HG02885 (cell line): Measurements from ENCODE around the gene PLEKHM2.

ENCODE experiments used
- ATAC-seq: cut with Tn5 transposase; IDR thresholded peaks from one replicate; pipeline ENCODE4 v1.9.1; 2021; ENCODE audit warnings: mild to moderate bottlenecking; ENCODE audit not compliant: unreplicated experiment, poor library complexity

PLEKHM2 gene

DNA sequence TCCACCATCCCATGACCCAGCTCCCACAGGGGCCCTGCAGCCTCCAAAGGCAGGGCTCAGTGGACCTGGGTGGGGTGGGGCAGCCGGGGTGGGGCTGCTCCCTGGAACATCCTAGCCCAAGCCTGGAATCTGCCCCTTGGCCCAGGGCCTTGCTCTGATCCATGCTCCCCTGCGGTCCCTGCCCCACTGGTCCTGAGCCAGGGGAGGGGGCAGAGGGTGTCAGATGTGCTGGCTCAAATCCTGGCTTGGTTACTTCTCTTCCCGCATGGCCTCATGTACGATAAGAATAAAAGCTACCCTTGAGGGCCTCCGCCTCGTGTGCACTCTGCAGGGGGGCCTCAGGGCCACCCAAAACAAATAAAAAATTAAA, 52.8 kb downstream of the PLEKHM2 start:
- ATAC-seq, result no peak

DNA sequence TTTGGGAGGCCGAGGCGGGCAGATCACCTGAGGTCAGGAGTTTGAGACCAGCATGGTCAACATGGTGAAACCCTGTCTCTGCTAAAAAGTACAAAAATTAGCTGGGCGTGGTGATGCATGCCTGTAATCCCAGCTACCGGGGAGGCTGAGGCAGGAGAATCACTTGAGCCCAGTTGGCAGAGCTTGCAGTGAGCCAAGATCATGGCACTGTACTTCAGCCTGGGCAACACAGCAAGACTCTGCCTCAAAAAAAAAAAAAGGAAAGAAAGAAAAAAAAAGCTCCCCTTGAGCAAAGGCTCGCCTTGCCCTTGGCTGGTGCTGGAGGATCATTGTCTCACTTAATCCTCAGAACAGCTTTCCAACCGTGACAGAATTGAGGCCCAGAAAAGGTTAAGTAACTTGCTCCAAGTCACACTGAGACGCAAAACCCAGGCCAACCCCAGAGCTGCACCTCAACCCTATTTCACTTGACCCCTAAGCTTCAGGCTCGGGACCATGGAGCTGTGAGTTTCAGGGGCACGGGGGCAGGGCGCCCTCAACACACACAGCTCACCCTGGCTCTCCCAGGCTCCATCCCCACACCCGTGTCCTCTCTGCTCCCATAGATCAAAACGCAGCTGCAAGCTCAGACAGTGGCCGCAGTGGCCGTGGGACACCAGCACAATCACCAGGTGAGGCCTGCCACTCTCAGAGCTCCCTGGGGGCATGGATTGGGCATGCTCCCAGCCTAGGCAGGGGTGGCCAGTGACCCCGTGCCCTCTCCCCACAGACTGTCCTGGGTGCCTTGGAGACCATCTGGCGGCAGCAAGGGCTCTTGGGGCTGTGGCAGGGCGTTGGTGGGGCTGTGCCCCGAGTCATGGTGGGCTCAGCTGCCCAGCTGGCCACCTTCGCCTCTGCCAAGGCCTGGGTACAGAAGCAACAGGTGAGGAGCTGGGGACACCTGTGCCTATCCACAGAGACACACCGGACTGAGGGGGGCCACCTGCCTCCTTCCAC, 53.5 kb downstream of the PLEKHM2 start:
- no peak for ATAC-seq

DNA sequence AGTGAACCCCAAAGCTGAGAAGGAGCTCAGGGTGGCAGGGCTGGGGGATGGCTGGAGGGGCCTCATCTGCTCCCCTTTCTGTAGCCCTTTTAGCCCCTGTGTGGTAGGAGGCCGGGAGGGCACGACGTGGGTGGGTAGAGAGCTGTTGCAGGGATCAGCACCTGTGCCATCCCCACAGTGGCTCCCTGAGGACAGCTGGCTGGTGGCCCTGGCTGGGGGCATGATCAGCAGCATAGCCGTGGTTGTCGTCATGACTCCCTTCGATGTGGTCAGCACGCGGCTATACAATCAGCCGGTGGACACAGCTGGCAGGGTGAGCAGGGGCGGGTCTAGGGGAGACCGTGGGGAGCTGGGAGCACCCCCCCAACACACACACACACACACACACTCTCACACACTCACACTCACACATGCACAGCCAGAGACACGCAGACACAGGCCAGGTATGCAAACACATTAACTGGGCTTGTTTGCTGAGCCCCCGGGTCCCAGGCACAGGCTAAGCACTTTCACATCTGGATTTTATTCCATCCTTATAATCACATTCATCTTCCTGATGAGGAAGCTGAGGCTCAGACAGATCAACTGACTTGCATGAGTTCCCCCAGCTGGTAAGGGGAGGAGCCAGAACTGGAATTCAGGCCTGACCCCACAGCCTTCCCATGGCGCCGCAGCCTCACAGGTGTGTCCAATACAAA, 54.4 kb downstream of the PLEKHM2 start:
- ATAC-seq, result no peak

DNA sequence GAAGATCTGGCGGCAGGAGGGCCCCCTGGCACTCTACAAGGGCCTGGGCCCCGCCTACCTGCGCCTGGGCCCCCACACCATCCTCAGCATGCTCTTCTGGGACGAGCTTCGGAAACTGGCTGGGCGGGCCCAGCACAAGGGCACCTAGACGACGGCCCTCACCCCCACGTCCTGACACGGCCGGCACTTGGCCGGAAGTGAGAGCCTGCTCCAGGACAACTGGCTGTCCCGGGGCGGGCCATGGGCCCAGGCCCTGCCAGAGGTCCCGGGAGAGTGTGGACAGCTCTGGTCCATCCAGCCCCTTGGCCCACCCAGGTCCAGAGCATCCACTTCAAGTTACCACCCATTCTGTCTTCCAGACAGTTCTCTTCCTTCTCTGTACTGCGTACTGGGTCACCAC, 55.1 kb downstream of the PLEKHM2 start:
- no peak for ATAC-seq

DNA sequence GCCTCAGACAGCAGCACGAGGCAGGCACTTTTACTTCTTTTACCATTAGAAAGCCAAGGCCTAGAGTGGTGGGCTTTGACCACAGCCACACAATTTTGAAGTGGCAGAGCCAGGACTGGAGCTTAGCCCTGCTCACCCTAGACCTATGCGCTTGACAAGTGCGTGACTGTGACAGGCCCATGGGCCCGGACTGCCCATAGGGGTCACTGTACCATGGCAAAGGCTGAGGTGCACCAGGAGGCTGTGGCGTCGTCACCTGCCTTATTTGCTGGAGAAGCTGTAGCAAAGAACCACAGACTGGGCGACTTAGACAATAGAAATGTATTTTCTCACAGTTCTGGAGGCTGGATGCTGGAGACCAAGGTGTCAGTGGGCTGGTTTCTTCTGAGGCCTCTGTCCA, 55.6 kb downstream of the PLEKHM2 start:
- ATAC-seq, result no peak

DNA sequence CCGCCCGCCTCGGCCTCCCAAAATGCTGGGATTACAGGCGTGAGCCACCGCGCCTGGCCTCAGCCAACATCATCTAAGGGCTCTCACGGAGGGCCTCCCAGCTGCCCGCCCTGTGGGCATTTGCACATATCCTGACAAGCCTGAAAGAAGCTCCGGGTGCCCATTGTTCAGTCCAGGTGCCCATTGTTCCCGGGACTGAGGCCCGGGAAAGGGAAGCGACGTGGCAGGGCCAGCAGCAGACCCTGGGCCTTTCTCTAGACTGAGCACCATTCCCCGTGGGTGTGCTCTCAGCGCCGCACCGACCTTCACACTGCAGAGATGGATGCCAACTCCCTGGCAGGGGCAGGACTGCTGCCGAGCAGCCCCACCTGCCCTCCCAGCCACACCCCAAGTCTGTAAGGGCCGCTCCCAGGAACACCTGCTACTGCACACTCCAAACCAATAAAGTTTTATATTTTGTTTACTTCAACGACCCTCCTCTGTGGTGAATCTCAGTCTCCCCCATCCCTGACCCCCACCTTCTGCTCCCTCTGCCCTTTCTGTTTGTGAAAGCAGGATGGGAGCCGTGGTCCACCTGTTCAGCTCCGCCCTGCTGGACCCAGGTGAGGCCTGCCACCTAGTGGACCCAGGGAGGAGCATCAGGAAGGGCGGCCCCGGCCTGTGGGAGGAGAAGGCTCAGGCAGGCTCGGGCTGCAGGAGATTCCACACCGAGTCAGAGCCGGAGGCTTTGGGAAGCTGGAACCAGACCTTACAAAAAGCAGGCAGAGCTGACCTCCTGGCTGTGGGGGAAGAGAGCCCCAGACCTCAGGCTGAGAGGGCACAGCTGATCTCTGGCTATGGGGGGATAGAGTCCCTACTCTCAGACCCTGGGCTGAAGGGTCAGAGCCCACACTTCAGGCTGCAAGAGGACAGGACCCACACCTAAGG, 57.1 kb downstream of the PLEKHM2 start:
- no peak for ATAC-seq

DNA sequence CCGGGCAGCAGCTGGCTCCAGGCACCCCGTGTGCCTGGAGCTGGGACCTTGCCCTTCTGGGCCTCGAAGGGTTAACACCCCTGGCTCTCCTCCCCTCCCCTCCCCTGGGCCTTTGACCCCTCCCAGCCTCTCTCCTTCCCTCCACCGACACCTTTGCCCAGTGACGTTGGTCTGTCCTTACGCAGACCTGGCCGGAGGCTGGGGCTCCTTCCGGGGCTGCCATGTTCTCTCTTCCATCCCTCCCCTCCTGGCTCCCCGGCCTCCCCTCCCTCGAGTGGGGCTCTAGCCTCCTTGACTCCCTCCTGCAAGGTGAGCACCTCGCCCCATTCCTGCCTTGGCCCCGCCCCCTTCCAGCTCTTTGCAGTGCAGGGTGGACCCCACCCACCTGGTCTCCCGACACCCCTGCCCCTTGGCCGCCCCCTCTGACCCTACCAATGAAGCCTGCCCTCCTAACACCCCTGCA, 58.2 kb downstream of the PLEKHM2 start, which contains the start of gene TMEM82:
Gene TMEM82, plus strand, starts transcription at position 161 of the 463 bp plus-strand sequence. Its CDS starts 61 bp downstream, at position 222.
- ATAC-seq, result no peak

DNA sequence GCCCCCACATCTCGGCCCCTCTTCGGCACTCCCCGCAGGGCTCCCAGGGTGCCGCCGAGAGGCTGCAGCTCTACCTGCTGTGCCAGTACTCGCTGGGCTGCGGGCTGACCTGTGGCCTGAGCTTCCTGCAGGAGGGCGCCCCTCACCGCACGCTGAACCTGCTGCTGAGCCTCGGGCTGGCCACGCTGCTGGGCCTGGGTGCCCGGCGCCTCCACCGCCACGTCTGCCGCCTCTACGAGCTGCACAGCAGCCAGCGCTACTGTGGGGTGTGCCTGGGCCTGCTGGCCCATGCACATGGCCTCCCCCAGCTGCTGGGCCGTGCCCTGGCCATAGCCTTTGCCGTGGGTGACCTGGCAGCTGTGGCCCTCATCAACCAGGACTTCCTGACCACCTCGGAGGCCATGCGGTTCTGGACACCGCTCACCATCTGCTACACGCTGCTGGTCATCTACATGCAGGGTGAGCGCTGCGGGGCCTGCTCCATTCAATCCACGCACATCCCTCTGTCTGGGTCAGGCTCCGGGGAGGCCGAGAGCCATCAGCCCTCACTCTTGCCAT, 60.1 kb downstream of the PLEKHM2 start:
- no peak for ATAC-seq

DNA sequence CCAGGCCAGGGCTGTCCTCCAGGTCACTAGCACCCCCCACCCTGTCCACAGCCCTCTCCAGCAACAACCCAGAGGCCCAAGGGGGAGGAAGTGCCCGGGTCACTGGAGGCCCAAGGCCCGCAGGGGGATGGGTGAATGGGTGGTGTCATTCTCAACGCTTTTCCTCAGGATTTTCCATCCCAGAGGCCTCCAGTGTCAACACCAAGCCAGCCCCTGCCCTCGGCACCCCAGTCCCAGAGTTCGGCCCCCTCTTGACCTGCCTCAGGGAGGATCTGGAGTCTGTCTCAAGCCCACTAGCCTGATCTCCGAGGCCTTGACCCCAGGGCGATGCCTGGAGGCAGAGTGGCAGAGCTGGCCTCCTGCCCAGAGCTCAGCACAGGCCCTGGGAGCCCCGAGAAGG, 63.3 kb downstream of the PLEKHM2 start:
- ATAC-seq, result no peak

DNA sequence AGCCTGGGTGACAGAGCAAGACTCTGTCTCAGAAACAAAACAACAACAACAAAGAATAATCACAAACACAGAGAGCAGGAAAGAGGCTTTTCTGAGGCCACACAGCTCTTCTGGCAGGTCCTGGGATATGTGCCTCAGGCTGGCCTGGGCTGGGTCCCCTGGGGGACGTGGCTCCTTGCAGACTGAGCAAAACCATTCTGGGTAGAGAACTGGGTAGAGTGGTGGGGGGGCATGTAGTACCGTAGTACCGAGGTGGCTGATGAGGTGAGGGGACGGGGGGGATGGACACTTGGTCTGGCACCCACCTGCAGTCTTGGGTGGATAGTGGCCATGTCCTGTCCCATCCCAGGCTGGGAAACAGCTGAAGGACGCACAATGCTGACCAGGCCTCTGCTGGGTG, 64.1 kb downstream of the PLEKHM2 start:
- no peak for ATAC-seq

DNA sequence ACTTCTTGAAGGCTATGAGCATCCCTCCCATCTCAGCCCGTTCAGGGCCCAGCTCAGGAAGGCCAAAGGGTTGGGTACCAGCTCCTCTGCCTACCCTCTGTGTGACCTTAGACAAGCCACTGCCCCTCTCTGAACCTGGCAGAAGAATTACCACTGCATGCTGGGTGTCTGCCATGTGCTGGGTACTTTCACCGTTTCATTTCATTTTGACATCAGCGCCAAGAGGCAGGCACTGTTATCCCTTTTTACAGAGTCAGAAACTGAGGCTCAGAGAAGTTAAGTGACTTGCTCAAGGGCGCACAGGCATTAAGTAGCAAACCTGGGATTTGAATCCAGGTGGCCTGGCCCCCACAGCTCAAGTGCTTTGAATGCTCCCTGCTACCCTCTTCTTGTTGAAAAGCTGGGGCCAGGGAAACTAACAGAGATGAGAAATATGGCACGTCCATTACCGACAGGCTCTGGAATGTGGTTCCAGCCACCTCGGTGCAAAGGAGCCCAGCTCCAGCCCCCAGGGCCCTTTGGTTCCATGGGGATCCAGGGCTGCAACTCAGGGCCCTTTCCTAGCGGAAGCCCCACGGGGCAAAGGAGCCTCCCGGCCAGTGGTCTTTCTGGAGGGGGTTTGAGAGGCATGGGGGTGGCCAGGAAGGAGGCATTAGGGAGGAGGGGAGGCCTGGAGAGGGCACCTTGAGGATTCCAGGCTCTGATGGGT, 64.7 kb downstream of the PLEKHM2 start:
- ATAC-seq, result no peak

DNA sequence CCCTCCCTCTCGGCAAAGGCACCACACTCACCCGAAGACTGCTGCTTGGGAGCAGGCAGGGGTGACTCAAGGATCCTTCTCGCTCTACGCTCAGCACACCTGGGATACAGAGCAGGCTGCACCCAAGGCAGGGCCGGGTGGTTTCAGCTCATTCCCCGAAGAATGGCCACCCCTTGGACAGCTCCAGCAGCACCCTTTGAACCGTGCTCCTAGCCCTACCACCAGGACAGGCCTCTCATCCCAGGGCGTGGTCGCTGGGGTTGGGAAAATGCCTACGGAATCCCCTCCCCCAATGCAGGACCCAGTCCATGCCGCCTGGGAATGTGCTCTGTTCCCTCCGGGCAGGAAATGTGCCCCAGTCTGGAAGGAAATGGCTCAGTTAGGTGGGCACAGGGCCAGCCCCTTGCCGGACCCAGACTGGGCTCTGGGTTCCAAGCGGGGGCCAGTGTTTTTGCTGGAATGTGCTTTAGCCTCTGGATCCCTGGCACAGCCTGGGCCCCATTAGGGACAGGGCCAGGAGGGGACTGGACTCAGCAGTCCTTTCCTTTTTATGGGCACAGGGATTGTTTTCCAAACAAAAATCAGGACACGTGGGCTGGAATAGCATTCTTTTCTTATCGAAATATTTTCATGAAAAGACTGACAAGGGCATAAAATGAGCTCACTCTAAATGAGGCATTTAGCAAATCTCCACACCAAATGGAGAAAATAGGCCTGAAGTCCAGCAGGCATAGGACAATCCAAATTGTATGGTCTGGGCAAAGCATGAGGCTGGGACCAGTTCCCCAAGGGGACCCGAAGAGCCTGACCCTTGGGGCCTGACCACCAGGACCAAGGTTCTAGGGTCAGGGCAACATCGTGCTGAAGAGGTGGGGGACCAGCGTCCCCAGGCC, 65.5 kb downstream of the PLEKHM2 start:
- no peak for ATAC-seq

DNA sequence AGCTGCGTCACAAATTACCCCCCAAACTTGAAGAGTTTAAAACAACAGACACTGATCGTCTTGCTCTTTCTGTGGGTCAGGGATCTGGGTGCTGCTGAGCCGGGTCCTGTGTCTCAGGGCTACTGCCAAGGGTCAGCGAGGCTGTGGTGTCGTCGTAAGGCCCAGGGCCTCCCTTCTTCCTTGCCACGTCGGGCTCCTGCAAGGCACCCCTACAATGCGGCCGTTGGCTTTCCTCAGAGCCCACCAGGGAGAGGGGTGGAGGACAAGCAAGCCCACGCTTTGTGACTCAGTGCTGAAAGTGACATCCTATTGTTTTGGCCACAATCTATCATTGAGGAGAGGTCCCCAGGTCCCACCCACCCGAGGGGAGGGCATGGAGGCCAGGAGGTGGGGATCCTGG, 66.8 kb downstream of the PLEKHM2 start:
- no peak for ATAC-seq

DNA sequence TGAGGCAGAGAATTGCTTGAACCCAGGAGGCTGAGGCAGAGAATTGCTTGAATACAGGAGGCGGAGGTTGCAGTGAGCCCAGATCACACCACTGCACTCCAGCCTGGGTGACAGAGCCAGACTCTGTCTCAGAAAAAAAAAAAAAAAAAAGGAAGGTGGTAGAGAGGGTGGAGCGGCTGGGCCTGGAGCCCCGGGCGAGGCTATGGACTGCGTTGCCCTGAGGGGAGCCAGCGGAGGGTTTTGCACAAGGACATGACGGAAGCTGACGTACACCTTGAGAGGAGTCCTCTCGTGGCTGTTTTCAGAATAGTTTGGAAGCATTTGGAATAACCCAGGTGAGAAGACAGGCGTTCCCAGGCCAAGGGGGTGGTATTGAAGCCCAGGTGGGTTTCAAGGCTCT, 67.6 kb downstream of the PLEKHM2 start:
- ATAC-seq, result no peak

DNA sequence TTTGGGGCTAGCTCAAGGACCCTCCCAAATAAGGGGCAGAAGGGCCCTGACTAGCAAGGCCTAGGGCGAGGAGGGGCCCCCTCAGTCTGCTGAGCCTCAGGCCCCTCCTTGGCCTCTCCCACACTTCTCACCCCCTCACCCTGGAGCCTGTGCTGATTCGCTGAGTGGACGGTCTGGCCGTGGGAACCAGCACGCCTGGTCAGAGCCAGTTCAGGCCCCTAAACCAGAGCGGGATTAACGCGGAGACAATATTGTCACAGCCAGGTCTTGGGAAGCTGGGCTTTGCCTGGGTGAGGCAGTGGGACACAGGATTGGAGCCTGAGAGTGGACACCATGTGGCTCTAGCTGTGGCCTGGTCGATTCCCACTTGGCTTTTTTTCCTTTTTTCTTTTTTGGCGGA, 69.7 kb downstream of the PLEKHM2 start:
- no peak for ATAC-seq

DNA sequence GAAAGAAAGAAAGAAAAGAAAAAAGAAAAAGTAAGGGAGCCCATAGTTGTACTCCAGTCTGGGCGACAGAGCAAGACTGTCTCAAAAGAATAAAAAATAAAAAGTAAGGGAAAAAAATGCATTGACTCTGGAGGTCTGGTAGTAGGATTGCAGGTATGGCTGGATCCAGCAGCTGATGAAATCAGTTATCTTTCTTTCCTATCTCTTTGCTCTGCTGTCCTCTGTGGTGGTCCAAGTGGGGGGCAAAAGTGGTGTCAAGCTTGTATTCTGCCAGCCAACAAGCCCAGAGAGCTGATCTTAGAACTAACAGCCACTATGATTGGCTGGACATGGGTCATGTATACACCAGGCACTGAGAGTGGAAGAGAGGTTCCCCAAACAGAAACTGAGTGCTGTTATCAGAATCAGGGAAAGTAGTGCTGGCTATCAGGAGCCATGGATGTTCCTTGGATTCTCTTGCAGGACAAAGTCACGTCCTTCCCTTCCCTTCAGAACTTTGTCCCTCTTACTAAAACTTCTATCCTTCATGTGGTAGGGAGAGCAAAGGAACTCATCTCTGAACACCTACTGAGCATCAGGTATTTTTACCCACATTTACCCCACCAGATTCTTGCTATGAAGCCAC, 71.0 kb downstream of the PLEKHM2 start:
- ATAC-seq, result no peak

DNA sequence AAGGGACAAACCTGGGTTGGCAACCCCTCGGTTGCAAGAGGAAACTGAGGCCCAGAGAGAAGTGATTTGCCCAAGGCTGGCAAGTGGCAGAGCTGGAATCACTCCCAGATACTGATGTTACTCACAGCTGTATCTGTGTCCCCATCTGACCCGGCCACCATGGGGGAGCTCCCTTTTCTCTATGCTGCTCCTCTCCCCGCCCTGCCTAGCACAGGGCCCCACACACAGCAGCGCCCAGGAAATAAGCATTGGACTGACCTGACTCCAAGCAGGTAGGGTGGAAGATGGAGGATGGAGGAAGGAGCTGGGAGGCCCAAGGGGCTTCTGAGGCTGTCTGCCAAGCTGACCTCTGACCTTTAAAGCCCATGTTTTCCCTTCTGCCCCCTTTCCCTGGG, 71.5 kb downstream of the PLEKHM2 start:
- no peak for ATAC-seq
